ENCODE results near the gene NPIPA1.
"Not testable (repeated sequence)": the region's sequence is repeated elsewhere in the genome, so short reads cannot be mapped to it uniquely, and the experiment has no call there.

The NPIPA1 gene

DNA sequence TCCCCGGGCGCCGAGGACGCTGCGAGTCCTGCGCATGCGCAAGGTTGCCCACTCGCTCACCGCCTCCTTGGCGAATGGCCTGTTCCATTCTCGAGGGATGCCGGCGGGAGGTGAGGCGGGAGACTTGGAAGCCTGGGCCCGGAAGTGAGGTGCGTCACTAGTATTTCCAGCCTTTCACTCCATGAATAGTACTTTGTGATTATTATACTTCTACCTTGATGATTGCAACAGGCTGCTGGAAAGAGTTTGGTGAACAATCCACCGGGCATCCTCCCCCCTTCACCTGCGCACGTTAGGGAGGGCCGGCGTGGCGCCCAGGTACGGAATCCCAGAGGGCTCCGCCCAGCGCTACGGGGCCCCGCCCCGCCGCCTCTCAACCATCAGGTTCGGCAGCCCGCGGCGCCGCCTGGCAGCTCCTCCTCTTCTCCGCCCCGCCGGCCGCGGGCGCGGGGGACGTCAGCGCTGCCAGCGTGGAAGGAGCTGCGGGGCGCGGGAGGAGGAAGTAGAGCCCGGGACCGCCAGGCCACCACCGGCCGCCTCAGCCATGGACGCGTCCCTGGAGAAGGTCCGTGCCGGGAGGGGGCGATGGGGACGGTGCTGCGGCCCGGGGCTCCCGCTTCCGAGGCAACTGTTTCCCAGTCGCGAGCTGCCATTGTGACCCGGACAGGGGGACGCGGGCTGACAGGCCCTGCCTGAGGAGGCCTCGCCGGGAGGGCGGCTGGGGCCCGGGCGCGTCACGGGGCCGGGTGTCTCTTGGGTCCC lies 37.6 kb downstream of the NPIPA1 start, which contains the start of gene PDXDC1:
PDXDC1 (plus strand) TSS at position 371 of the 762 bp plus-strand sequence; CDS start at position 545, 174 bp downstream.
- not testable (repeated sequence) for H3K27me3 ChIP-seq (ENCODE audit: insufficient read depth, low read length); H3K36me3 ChIP-seq (ENCODE audit: control insufficient read depth in 1 of 2, insufficient read depth in 2 of 2, low read length in 2 of 2); H3K9me3 ChIP-seq (ENCODE audit: insufficient read depth, low read depth, low read length); H2BK12ac ChIP-seq (ENCODE audit: low read length); H3K23ac ChIP-seq (ENCODE audit: low read length); H3K4me1 ChIP-seq (ENCODE audit: control insufficient read depth in 1 of 2, insufficient read depth in 2 of 2, low read length in 2 of 2)
- Histone ChIP-seq H3K18ac (ENCODE audit: low read length) (peak within 1 kb of the TSS; percentile 100), H4K12ac (ENCODE audit: low read depth, low read length) (peak within 1 kb of the TSS; percentile 99), H3K4me2 (ENCODE audit: low read length) (peak within 1 kb of the TSS; percentile 76), H2BK5ac (ENCODE audit: low read depth, low read length, poor library complexity) (peak within 1 kb of the TSS; percentile 97), H2AFZ (ENCODE audit: insufficient read depth, low read length, poor library complexity) (peak within 1 kb of the TSS; percentile 100), H3K4me3 (ENCODE audit: low read depth, low read length) (peak within 1 kb of the TSS; percentile 97), H3K79me1 (ENCODE audit: low read length) (peaks cover 13% of the 10 kb centered on the region), H2AK5ac (ENCODE audit: low read length) (peak within 1 kb of the TSS; percentile 100), H3K14ac (ENCODE audit: low read length) (peak within 1 kb of the TSS; percentile 100), H4K91ac (ENCODE audit: low read depth, low read length) (peak within 1 kb of the TSS; percentile 96), H3K27ac (ENCODE audit: low read depth, low read length) (peak within 1 kb of the TSS; percentile 91), H3K9ac (ENCODE audit: low read length) (peak within 1 kb of the TSS; percentile 88), H3K79me2 (ENCODE audit: control insufficient read depth, insufficient read depth, low read length, poor library complexity) (peaks cover 17% of the 10 kb centered on the region), H4K8ac (ENCODE audit: low read depth, low read length) (peak within 1 kb of the TSS; percentile 100), H3K4ac (ENCODE audit: low read depth, low read length) (peak within 1 kb of the TSS; percentile 100), H2BK120ac (ENCODE audit: insufficient read depth, low read length, poor library complexity) (peak within 1 kb of the TSS; percentile 90)
- DNase-seq = peak; percentile 99
- no CpG with 5 or more reads among the region's 74 CpGs for WGBS (ENCODE audit: extremely low coverage, insufficient coverage, insufficient read length)

DNA sequence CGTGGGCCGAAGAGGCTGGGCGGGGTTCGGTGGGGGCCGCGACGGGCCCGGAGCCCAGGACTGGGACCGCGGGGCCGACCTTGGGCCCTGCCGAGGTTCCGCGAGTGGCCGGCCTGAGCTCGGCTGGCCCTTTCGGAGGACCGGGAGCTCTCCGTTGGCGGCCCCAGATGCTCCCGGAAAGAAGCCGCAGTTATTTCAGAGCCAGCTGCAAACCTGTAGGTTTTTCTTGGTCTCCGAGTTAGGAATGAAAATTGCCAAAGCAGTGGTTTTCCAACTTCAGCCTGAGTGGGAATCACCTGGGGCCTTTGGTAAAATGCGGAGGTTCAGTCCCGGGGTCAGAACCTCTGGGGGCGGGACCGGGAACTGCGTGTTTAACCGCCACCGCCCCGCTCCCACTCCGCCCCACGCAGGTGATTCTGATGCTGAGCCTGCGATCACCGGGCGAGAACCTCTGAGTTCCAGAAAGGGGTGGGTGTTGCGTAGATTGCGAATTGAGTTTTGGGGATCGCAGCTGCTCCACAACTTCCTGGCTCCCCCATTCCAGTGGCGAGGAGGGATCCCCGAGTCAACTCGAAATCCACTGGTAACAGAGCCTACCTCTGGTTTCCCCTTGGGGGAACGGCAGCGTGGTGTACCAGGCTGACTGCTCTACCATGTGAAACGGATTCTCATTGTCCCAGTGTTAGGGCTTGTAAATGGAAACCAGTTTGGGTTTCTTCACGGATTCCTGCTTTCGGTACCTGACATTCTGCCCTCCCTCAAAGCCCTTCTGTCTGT lies 38.4 kb downstream of the NPIPA1 start:
- Histone ChIP-seq H3K9ac (ENCODE audit: low read length) (peak overlapping the region; percentile 88), H3K79me1 (ENCODE audit: low read length) (peaks cover 13% of the 10 kb centered on the region), H4K91ac (ENCODE audit: low read depth, low read length) (peak overlapping the region; percentile 96), H3K4ac (ENCODE audit: low read depth, low read length) (peak overlapping the region; percentile 100), H3K27ac (ENCODE audit: low read depth, low read length) (peak overlapping the region; percentile 91), H3K4me3 (ENCODE audit: low read depth, low read length) (peak overlapping the region; percentile 97), H3K4me2 (ENCODE audit: low read length) (peak overlapping the region; percentile 76), H3K18ac (ENCODE audit: low read length) (peak overlapping the region; percentile 100), H2BK120ac (ENCODE audit: insufficient read depth, low read length, poor library complexity) (peak overlapping the region; percentile 90), H4K8ac (ENCODE audit: low read depth, low read length) (peak overlapping the region; percentile 100), H3K14ac (ENCODE audit: low read length) (peak overlapping the region; percentile 100), H2AFZ (ENCODE audit: insufficient read depth, low read length, poor library complexity) (peak overlapping the region; percentile 100), H3K79me2 (ENCODE audit: control insufficient read depth, insufficient read depth, low read length, poor library complexity) (peaks cover 21% of the 10 kb centered on the region), H4K12ac (ENCODE audit: low read depth, low read length) (peak overlapping the region; percentile 99), H2BK5ac (ENCODE audit: low read depth, low read length, poor library complexity) (peak overlapping the region; percentile 97)
- H2BK12ac ChIP-seq (ENCODE audit: low read length); H3K4me1 ChIP-seq (ENCODE audit: control insufficient read depth in 1 of 2, insufficient read depth in 2 of 2, low read length in 2 of 2); H3K36me3 ChIP-seq (ENCODE audit: control insufficient read depth in 1 of 2, insufficient read depth in 2 of 2, low read length in 2 of 2); H3K23ac ChIP-seq (ENCODE audit: low read length); H3K9me3 ChIP-seq (ENCODE audit: insufficient read depth, low read depth, low read length); H3K27me3 ChIP-seq (ENCODE audit: insufficient read depth, low read length); H2AK5ac ChIP-seq (ENCODE audit: low read length): not testable (repeated sequence)
- peak in 1 of 2 donors; percentile 55 for DNase-seq
- no CpG with 5 or more reads among the region's 47 CpGs for WGBS (ENCODE audit: extremely low coverage, insufficient coverage, insufficient read length)

DNA sequence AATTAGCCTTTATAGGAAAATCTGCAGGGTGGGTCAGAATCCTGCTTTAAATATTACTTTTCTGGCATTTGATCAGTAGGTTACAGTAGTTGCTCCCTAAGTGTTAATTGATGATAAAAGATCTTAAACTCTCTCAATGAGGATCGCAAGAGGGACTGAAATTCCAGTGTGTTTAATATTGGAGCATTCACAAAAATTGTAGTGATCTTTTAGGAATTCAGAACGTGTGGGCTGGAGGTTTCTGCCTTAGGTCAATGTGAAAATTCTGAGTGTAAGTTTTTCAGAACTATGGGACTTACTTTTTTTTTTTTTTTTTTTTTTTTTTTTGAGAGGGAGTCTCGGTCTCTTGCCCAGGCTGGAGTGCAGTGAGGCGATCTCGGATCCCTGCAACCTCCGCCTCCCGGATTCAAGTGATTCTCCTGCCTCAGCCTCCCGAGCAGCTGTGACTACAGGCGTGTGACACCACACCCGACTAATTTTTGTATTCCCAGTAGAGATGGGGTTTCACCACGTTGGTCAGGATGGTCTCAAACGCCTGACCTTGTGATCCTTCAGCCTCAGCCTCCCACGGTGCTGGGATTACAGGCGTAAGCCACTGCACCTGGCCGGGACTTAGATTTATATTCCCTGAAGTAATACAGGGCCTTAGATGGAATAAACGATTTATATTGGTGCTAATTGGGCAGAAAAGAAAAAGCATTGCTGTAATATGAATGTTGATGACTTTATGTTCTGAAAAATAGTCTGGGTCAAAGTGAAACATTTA lies 39.9 kb downstream of the NPIPA1 start:
- not testable (repeated sequence) for H3K9ac ChIP-seq (ENCODE audit: low read length); H3K18ac ChIP-seq (ENCODE audit: low read length); H3K9me3 ChIP-seq (ENCODE audit: insufficient read depth, low read depth, low read length); H4K12ac ChIP-seq (ENCODE audit: low read depth, low read length); H2BK12ac ChIP-seq (ENCODE audit: low read length); H4K8ac ChIP-seq (ENCODE audit: low read depth, low read length); H3K36me3 ChIP-seq (ENCODE audit: control insufficient read depth in 1 of 2, insufficient read depth in 2 of 2, low read length in 2 of 2); H3K27ac ChIP-seq (ENCODE audit: low read depth, low read length); H3K14ac ChIP-seq (ENCODE audit: low read length); H3K4me2 ChIP-seq (ENCODE audit: low read length); H3K27me3 ChIP-seq (ENCODE audit: insufficient read depth, low read length); H2AK5ac ChIP-seq (ENCODE audit: low read length); H4K91ac ChIP-seq (ENCODE audit: low read depth, low read length); H2BK5ac ChIP-seq (ENCODE audit: low read depth, low read length, poor library complexity); H2AFZ ChIP-seq (ENCODE audit: insufficient read depth, low read length, poor library complexity); H2BK120ac ChIP-seq (ENCODE audit: insufficient read depth, low read length, poor library complexity); H3K23ac ChIP-seq (ENCODE audit: low read length); H3K4me3 ChIP-seq (ENCODE audit: low read depth, low read length); H3K4me1 ChIP-seq (ENCODE audit: control insufficient read depth in 1 of 2, insufficient read depth in 2 of 2, low read length in 2 of 2)
- Histone ChIP-seq H3K79me2 (ENCODE audit: control insufficient read depth, insufficient read depth, low read length, poor library complexity) (peaks cover 23% of the 10 kb centered on the region), H3K79me1 (ENCODE audit: low read length) (peaks cover 13% of the 10 kb centered on the region), H3K4ac (ENCODE audit: low read depth, low read length) (peak overlapping the region; percentile 54)
- peak in 1 of 2 donors; percentile 57 for DNase-seq
- WGBS (ENCODE audit: extremely low coverage, insufficient coverage, insufficient read length) = no CpG with 5 or more reads among the region's 16 CpGs

DNA sequence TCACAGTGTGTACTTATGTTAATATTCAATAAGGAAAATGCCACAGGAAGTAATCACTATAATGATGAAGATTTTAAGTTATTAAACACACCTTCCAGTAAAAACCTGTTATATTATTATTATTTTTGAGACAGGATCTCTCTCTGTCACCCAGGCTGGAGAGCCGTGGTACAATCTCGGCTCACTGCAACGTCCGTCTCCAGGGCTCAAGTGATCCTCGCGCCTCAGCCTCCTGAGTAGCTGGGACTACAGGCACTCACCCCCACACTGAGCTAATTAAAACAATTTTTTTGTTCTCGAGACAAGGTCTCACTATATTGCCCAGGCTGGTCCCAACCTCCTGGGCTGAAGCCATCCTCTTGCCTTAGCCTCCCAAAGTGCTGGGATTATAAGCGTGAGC lies 41.0 kb downstream of the NPIPA1 start:
- not testable (repeated sequence) for H2AK5ac ChIP-seq (ENCODE audit: low read length); H3K4me3 ChIP-seq (ENCODE audit: low read depth, low read length); H3K36me3 ChIP-seq (ENCODE audit: control insufficient read depth in 1 of 2, insufficient read depth in 2 of 2, low read length in 2 of 2); H2BK120ac ChIP-seq (ENCODE audit: insufficient read depth, low read length, poor library complexity); H3K14ac ChIP-seq (ENCODE audit: low read length); H3K23ac ChIP-seq (ENCODE audit: low read length); H2BK12ac ChIP-seq (ENCODE audit: low read length); H2AFZ ChIP-seq (ENCODE audit: insufficient read depth, low read length, poor library complexity); H2BK5ac ChIP-seq (ENCODE audit: low read depth, low read length, poor library complexity); H3K9me3 ChIP-seq (ENCODE audit: insufficient read depth, low read depth, low read length); H4K12ac ChIP-seq (ENCODE audit: low read depth, low read length); H3K18ac ChIP-seq (ENCODE audit: low read length); H3K4me1 ChIP-seq (ENCODE audit: control insufficient read depth in 1 of 2, insufficient read depth in 2 of 2, low read length in 2 of 2); H4K8ac ChIP-seq (ENCODE audit: low read depth, low read length); DNase-seq; H4K91ac ChIP-seq (ENCODE audit: low read depth, low read length); H3K4me2 ChIP-seq (ENCODE audit: low read length); H3K9ac ChIP-seq (ENCODE audit: low read length); H3K27me3 ChIP-seq (ENCODE audit: insufficient read depth, low read length); H3K27ac ChIP-seq (ENCODE audit: low read depth, low read length)
- no CpG with 5 or more reads among the region's 8 CpGs for WGBS (ENCODE audit: extremely low coverage, insufficient coverage, insufficient read length)
- Histone ChIP-seq H3K4ac (ENCODE audit: low read depth, low read length) (peak overlapping the region; percentile 77), H3K79me1 (ENCODE audit: low read length) (peaks cover 13% of the 10 kb centered on the region), H3K79me2 (ENCODE audit: control insufficient read depth, insufficient read depth, low read length, poor library complexity) (peaks cover 23% of the 10 kb centered on the region)
